CD8-positive, alpha-beta memory T cell (primary cell): ENCODE data around the gene USP22. TPM values are rescaled to one million over a fixed set of nuclear protein-coding genes. Genes with fewer than 3 reads are reported as not detected.

Experiments used
- CTCF ChIA-PET: fragments of 350-600 bp; sonication (Branson Sonifier 250); formaldehyde crosslinking; loops from one replicate; lab custom pipeline; 2021; ENCODE audit warnings: antibody characterized with exemption; lab: Charles Lee
- POLR2A ChIA-PET: fragments of 350-600 bp; sonication (Branson Sonifier 250); formaldehyde crosslinking; loops from one replicate; lab custom pipeline; 2021; ENCODE audit warnings: antibody characterized with exemption; lab: Charles Lee
- DNase-seq, 5 donors: peaks; one replicate each; pipeline versions ENCODE4 v3.0.0 to v3.0.0-alpha.2; 2020 to 2022; ENCODE audit warnings: mixed read lengths in 1 of 5
- H3K27ac ChIP-seq: one replicate; pipeline ENCODE4 v1.7.0; 2013; ENCODE audit warnings: low read depth, mild to moderate bottlenecking, low read length, moderate library complexity
- H3K27me3 ChIP-seq: 2 replicates; pipeline ENCODE4 v1.7.0; 2013; ENCODE audit warnings: low read length, mild to moderate bottlenecking; ENCODE audit not compliant: insufficient read depth, poor library complexity, severe bottlenecking
- H3K36me3 ChIP-seq: 2 replicates; pipeline ENCODE4 v1.7.0; 2013; ENCODE audit warnings: mild to moderate bottlenecking, low read length, moderate library complexity; ENCODE audit not compliant: insufficient read depth
- H3K4me1 ChIP-seq: 2 replicates; pipeline ENCODE4 v1.7.0; 2013; ENCODE audit warnings: mild to moderate bottlenecking, low read length, moderate library complexity; ENCODE audit not compliant: insufficient read depth
- H3K4me3 ChIP-seq: 2 replicates; pipeline ENCODE4 v1.7.0; 2013; ENCODE audit warnings: mild to moderate bottlenecking, low read length
- H3K9me3 ChIP-seq: 2 replicates; pipeline ENCODE4 v1.7.0; 2013; ENCODE audit warnings: mild to moderate bottlenecking, low read length
- H3K27ac Mint-ChIP-seq, 8 donors: one replicate each; pipeline ENCODE4 v1.8.0; 2020 to 2021; ENCODE audit warnings: mixed read lengths in 8 of 8, mild to moderate bottlenecking in 6 of 8, inconsistent platforms in 3 of 8, moderate library complexity in 3 of 8
- H3K27me3 Mint-ChIP-seq, 2 donors: one replicate each; pipeline ENCODE4 v1.8.0; 2020 to 2021; ENCODE audit warnings: mixed read lengths in 2 of 2, mild to moderate bottlenecking in 1 of 2, moderate library complexity in 1 of 2
- H3K36me3 Mint-ChIP-seq, 3 donors: one replicate each; pipeline ENCODE4 v1.8.0; 2020 to 2021; ENCODE audit warnings: mixed read lengths in 3 of 3, inconsistent platforms in 1 of 3, mild to moderate bottlenecking in 1 of 3
- H3K4me1 Mint-ChIP-seq, 3 donors: one replicate each; pipeline ENCODE4 v1.8.0; 2020 to 2021; ENCODE audit warnings: mixed read lengths in 3 of 3, inconsistent platforms in 1 of 3, mild to moderate bottlenecking in 1 of 3
- H3K4me3 Mint-ChIP-seq, 7 donors: one replicate each; pipeline ENCODE4 v1.8.0; 2020 to 2021; ENCODE audit warnings: mixed read lengths in 7 of 7, mild to moderate bottlenecking in 6 of 7, moderate library complexity in 4 of 7, inconsistent platforms in 2 of 7
- H3K9me3 Mint-ChIP-seq, 5 donors: one replicate each; pipeline ENCODE4 v1.8.0; 2020 to 2022; ENCODE audit warnings: mixed read lengths in 5 of 5, mild to moderate bottlenecking in 3 of 5, moderate library complexity in 2 of 5, inconsistent platforms in 1 of 5
- polyA plus RNA-seq: library from polyadenylated mRNA; unstranded; fragments of 300-500 nt; fragmentation: Illumina TruSeq; gene quantifications from one replicate; pipeline ENCODE4 v1.2.3, GENCODE V29; 2021
- total RNA-seq, 2 experiments: library from RNA; stranded (reverse); gene quantifications; one replicate each; pipeline ENCODE4 v1.2.3, GENCODE V29; 2021

USP22 gene
- total and polyA plus RNA-seq, 3 experiments from 2014 or later, result 34.5 to 154 (median 146) TPM

DNA sequence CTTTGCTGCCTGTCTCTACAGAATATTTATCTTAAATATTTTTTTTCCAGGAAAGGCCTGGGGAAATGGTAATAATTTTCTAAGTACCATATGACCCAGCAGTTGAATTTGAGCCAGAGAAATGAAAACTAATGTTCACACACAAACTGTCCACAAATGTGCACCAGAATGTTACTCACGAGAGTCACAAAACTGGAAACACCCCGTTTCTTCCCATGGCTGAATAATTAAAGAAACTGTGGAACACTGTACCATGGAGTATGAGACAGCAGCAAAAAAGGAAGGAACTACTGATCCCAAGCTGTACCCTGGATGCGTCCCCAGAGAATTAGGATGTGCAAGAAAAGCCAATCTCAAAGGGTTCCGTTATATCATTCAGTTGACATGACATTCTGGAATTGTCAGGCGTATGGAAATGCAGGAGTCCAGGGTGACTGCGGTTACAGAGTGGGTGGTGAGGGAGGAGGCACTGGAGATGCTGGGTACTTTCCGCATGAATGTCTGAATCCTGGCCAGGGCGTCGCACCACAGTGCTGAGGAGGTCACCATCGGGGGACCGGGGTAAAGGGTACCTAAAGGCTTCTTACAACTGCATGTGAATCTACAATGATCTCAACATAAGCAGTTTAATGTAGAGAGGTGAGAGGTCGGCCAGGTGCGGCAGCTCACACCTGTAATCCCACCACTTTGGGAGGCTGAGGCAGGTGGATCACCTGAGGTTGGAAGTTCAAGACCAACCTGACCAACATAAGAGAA is 34.5 kb downstream of the USP22 start:
- no peaks in the 10 kb centered on the region for H3K27me3 Mint-ChIP-seq
- no peak overlapping the region for H3K27ac ChIP-seq
- H3K36me3 Mint-ChIP-seq, result peaks cover 0 to 96% (median 29%) of the 10 kb centered on the region in 3 donors
- DNase-seq, result no peak
- H3K9me3 Mint-ChIP-seq, result no peaks in the 10 kb centered on the region
- no peaks in the 10 kb centered on the region for H3K9me3 ChIP-seq
- CTCF ChIA-PET, result interaction anchor here (0.8 kb wide), 1 partner anchor 15 kb away, joined by 3 read pairs; no protein-coding TSS in a partner anchor
- peaks cover 80% of the 10 kb centered on the region for H3K36me3 ChIP-seq
- POLR2A ChIA-PET, result no interaction called here
- no peaks in the 10 kb centered on the region for H3K27me3 ChIP-seq
- H3K27ac Mint-ChIP-seq, result no peak overlapping the region
- H3K4me3 ChIP-seq, result no peak overlapping the region
- no peak overlapping the region for H3K4me3 Mint-ChIP-seq
- H3K4me1 Mint-ChIP-seq, result peaks cover 0 to 4% (median 0%) of the 10 kb centered on the region in 3 donors
- no peaks in the 10 kb centered on the region for H3K4me1 ChIP-seq

DNA sequence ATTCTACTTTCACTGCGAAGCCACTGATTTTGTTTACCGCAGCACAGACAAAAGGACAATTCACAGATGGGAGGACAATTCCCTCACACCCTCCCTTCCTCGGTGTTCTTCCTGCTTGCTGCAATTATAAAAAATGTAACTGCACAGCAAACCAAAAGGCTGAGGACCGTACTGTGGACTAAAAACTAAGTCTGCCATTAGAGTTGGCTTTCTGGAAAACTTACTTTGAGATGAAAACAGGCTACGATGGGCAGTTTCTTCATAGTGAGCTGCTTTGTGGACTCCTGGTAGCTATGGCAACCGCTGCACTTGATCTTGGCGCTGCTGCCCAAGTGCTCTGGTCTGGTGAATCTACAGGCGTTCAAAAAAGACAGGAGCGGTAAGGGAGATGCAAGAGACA is 35.2 kb downstream of the USP22 start:
- CTCF ChIA-PET, result interaction anchor here (3.7 kb wide), 1 partner anchor 14 kb away, joined by 19 read pairs; no protein-coding TSS in a partner anchor
- Mint-ChIP-seq H3K4me3 (no peak overlapping the region), H3K27ac (no peak overlapping the region), H3K4me1 (peaks cover 0 to 3% (median 0%) of the 10 kb centered on the region in 3 donors), H3K36me3 (peaks cover 0 to 96% (median 26%) of the 10 kb centered on the region in 3 donors), H3K27me3 (no peaks in the 10 kb centered on the region), H3K9me3 (no peaks in the 10 kb centered on the region)
- Histone ChIP-seq H3K36me3 (peaks cover 79% of the 10 kb centered on the region), H3K9me3 (no peaks in the 10 kb centered on the region), H3K4me1 (no peaks in the 10 kb centered on the region), H3K27me3 (no peaks in the 10 kb centered on the region), H3K27ac (no peak overlapping the region), H3K4me3 (no peak overlapping the region)
- POLR2A ChIA-PET, result no interaction called here
- no peak for DNase-seq

DNA sequence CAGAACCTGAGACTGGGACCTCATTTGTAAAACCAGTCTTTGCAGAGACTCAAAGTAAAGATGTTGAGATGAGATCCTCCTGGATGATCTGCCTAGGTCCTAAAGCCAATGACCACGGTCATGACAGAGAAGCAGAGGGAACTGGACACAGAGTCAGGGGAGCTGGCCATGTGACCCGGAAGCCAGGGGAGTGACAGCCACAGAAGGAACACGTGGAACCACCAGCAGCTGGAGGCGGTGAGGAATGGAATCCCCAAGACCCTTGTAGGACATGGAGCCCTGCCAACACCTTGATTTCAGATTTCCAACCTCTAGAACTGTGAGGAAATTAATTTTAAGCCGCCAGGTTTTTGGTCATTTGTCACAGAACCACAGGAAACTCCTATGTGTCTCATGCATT is 37.0 kb downstream of the USP22 start:
- Histone ChIP-seq H3K9me3 (no peaks in the 10 kb centered on the region), H3K4me3 (no peak overlapping the region), H3K27me3 (no peaks in the 10 kb centered on the region), H3K27ac (no peak overlapping the region), H3K36me3 (peaks cover 69% of the 10 kb centered on the region), H3K4me1 (peaks cover 15% of the 10 kb centered on the region)
- DNase-seq, result no peak
- Mint-ChIP-seq H3K27ac (peak overlapping the region in 1 of 8 donors; percentile 26), H3K4me3 (no peak overlapping the region), H3K27me3 (no peaks in the 10 kb centered on the region), H3K4me1 (peaks cover 3 to 6% (median 6%) of the 10 kb centered on the region in 3 donors), H3K36me3 (peaks cover 0 to 96% (median 24%) of the 10 kb centered on the region in 3 donors), H3K9me3 (no peaks in the 10 kb centered on the region)
- POLR2A ChIA-PET, result no interaction called here
- CTCF ChIA-PET, result interaction anchor here (1.8 to 3.7 kb wide), 2 partner anchors 12 to 37 kb away, joined by 4 to 19 read pairs; partner anchors contain the start of gene USP22

DNA sequence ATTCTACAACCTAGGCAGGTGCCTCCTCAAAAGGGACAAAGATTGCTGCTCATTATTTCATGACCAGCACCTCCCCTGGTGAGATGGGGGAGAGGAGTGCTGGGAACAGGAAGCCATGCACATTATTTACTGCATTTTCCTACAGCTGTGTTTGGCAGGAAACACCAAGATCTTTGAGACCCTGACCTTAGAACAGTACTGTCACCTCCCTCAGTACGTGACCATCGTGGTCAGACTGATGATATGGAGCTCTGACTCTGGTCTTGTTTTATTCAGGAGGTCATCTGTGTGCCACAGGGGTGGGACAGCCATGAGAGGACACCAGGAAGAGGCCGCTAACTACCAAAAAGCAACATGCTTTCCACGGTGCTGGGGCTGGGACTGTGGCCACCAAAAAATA is 37.4 kb downstream of the USP22 start:
- no peaks in the 10 kb centered on the region for H3K27me3 Mint-ChIP-seq
- CTCF ChIA-PET, result interaction anchor here (1.8 to 3.7 kb wide), 2 partner anchors 12 to 38 kb away, joined by 4 to 19 read pairs; partner anchors contain the start of gene USP22

DNA sequence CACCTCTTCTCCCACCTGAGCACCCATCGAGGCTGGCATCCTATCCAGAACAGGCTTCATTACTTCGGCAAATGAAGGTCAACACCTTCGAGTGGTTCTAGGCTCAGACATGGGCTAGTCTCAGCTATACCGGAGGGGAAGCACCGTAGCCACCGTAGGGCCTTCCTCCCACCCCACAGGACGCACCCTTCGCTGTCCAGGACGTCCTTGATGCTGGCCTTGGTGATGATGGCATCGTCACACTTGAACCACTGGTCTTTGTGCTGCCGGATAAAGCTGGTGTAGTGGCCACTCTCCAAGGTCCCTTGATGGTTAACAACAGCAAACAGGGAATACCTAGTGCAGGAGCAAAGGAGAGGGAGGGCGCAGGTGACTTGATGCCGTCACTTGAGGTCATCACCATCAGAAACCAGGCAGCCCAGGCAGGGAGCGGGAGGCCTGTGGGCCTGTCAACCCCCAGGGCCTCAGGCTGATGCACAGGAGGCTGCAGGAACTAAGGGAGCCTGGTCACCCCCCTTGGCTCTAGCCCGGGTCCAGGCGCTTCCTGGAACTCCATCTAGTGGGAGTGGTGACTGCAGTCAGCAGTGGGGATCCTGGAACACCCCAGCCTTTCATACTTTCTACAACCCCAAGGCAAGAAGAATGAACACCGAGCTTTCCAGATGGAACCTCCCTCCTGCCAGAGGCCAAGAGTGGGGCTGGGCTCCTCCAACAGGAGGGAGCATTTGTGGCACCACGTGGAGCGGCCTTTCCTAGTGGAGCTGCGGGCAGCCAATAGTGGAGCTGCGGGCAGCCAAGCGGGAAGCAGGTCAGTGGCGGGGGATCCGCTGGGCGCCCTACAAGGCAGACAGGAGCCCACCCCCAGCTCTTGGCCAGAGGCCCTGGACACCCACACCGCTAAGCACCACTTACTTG is 38.5 kb downstream of the USP22 start:
- H3K4me3 Mint-ChIP-seq, result no peak overlapping the region
- H3K27ac Mint-ChIP-seq, result peak overlapping the region in 1 of 8 donors; percentile 15
- Histone ChIP-seq H3K27me3 (no peaks in the 10 kb centered on the region), H3K27ac (no peak overlapping the region), H3K4me3 (no peak overlapping the region), H3K4me1 (peaks cover 18% of the 10 kb centered on the region), H3K36me3 (peaks cover 66% of the 10 kb centered on the region), H3K9me3 (no peaks in the 10 kb centered on the region)
- H3K4me1 Mint-ChIP-seq, result peaks cover 5 to 14% (median 12%) of the 10 kb centered on the region in 3 donors
- H3K27me3 Mint-ChIP-seq, result no peaks in the 10 kb centered on the region
- ChIA-PET POLR2A (no interaction called here), CTCF (interaction anchor here (1.6 to 3.7 kb wide), 3 partner anchors 11 to 39 kb away, joined by 3 to 19 read pairs (median 4); partner anchors contain the start of gene USP22)
- no peaks in the 10 kb centered on the region for H3K9me3 Mint-ChIP-seq
- peaks cover 0 to 95% (median 20%) of the 10 kb centered on the region in 3 donors for H3K36me3 Mint-ChIP-seq
- DNase-seq, result no peak

More for the DNA sequence above, 37.4 kb downstream of the USP22 start:
- no peak overlapping the region for H3K4me3 ChIP-seq
- no peaks in the 10 kb centered on the region for H3K9me3 Mint-ChIP-seq
- H3K9me3 ChIP-seq, result no peaks in the 10 kb centered on the region
- H3K27me3 ChIP-seq, result no peaks in the 10 kb centered on the region
- POLR2A ChIA-PET, result no interaction called here
- H3K4me1 ChIP-seq, result peaks cover 18% of the 10 kb centered on the region
- DNase-seq, result no peak
- no peak overlapping the region for H3K27ac ChIP-seq
- peaks cover 66% of the 10 kb centered on the region for H3K36me3 ChIP-seq
- peaks cover 3 to 6% (median 6%) of the 10 kb centered on the region in 3 donors for H3K4me1 Mint-ChIP-seq
- H3K4me3 Mint-ChIP-seq, result no peak overlapping the region
- H3K36me3 Mint-ChIP-seq, result peaks cover 0 to 95% (median 22%) of the 10 kb centered on the region in 3 donors
- H3K27ac Mint-ChIP-seq, result no peak overlapping the region

DNA sequence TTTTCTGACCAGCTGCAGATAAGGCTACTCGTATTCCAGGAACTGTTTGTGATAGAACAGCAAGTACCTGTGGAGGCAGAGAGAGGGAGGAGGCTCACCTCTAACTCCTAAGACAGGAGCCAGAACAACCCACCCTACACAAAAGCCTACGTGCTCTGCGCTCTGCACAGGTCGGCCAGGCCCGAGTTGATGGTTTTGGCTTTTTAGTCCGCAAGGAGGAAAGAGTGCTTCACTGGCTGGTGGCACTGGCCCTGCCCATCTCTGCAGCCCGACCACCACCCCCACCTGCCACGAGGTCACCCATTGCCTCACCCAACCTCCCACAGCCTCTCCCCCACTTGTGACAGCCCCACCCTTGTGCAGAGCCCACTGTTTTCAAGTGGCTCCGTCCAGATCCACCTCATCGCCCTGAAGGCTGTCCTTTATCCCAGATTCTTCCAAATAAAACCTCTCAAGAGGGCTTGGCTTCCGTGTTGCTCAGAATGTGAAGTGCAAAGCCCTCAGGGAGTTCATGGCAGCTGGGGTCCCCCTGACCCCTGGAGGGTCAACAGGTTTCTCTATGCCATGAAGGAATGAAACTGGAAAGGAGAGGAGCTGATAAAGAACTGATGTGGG is 39.7 kb downstream of the USP22 start:
- Mint-ChIP-seq H3K36me3 (peaks cover 0 to 91% (median 19%) of the 10 kb centered on the region in 3 donors), H3K4me1 (peaks cover 7 to 23% (median 21%) of the 10 kb centered on the region in 3 donors), H3K27me3 (no peaks in the 10 kb centered on the region), H3K4me3 (no peak overlapping the region), H3K27ac (peak overlapping the region in 3 of 8 donors; percentile 6 to 74 (median 27)), H3K9me3 (no peaks in the 10 kb centered on the region)
- H3K9me3 ChIP-seq, result no peaks in the 10 kb centered on the region
- POLR2A ChIA-PET, result no interaction called here
- no peak overlapping the region for H3K4me3 ChIP-seq
- CTCF ChIA-PET, result interaction anchor here (1.6 kb wide), 1 partner anchor 10 kb away, joined by 3 read pairs; no protein-coding TSS in a partner anchor
- no peaks in the 10 kb centered on the region for H3K27me3 ChIP-seq
- H3K4me1 ChIP-seq, result peaks cover 18% of the 10 kb centered on the region
- peaks cover 59% of the 10 kb centered on the region for H3K36me3 ChIP-seq
- no peak overlapping the region for H3K27ac ChIP-seq
- no peak for DNase-seq

DNA sequence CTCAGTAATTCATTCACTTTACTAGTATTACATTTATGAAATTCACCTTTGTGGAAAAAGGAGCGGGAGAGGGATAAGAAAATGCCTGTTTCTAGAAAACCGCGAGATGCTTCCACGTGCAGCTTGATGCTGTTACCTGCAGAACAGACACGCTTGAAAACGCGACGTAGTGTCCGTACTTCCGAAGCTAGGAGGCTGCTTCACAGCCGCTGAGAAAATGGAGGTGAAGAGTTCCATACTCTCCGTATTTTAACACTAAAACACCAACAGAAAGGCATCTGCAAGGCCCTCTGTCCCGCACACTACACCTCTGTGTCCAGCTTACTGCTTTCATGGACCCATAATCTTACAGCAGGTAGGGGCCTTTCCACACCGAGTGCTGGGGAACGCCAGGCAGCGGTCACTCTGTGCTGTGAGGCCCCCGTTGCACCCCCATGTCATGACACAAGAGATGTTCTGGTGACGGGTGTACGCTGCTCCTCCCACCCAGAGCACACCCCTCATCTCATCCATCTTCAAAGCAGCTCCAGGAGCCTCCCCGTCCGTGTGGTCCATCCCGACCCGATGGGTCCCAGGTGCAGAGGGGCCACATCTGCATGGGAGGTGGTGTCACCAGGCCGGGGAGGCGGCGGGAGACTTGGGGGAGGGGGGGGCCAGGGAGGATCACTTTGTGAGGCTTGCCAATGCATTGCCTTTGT is 40.4 kb downstream of the USP22 start:
- Mint-ChIP-seq H3K27ac (no peak overlapping the region), H3K9me3 (no peaks in the 10 kb centered on the region), H3K4me1 (peaks cover 7 to 23% (median 21%) of the 10 kb centered on the region in 3 donors), H3K36me3 (peaks cover 0 to 84% (median 19%) of the 10 kb centered on the region in 3 donors), H3K4me3 (no peak overlapping the region), H3K27me3 (no peaks in the 10 kb centered on the region)
- Histone ChIP-seq H3K27me3 (no peaks in the 10 kb centered on the region), H3K4me3 (no peak overlapping the region), H3K9me3 (no peaks in the 10 kb centered on the region), H3K36me3 (peaks cover 53% of the 10 kb centered on the region), H3K4me1 (peaks cover 18% of the 10 kb centered on the region), H3K27ac (no peak overlapping the region)
- POLR2A ChIA-PET, result no interaction called here
- no peak for DNase-seq
- CTCF ChIA-PET, result interaction anchor here (1.6 kb wide), 2 partner anchors 9 to 10 kb away, joined by 3 to 6 read pairs; no protein-coding TSS in a partner anchor
